HCT116 (cell line): ENCODE results near the gene RPTOR. TPM values are rescaled to one million over a fixed set of nuclear protein-coding genes. Genes with fewer than 3 reads are reported as not detected.
A peak's percentile ranks its signal among the peaks of the same experiment; 100 is the strongest.

Experiments
- ATAC-seq: fragments of 200-7000 bp; cut with Tn5 transposase; 2 replicates; pipeline ENCODE4 v1.9.1; 2020; ENCODE audit warnings: mild to moderate bottlenecking, moderate library complexity
- BruUV-seq: library from RNA; stranded (reverse); fragments of 400-500 nt; replicated peaks from 2 replicates; lab custom pipeline; 2021; lab: Mats Ljungman, UMichigan
- CTCF ChIA-PET: fragments of 300-600 bp; sonication (Branson Sonifier 250); formaldehyde crosslinking; loops from one replicate; lab custom pipeline; 2021; ENCODE audit warnings: antibody characterized with exemption; lab: Charles Lee
- POLR2A ChIA-PET: fragments of 300-600, 350-600 bp; sonication (Branson Sonifier 250); formaldehyde crosslinking; loops from one replicate; lab custom pipeline; 2021; ENCODE audit warnings: antibody characterized with exemption; lab: Charles Lee
- RAD21 ChIA-PET, 2 experiments: fragments of 300-600 bp; sonication (Branson Sonifier 250); formaldehyde crosslinking; loops; one replicate each; lab custom pipeline; 2023; ENCODE audit warnings: low total read pairs in 2 of 2; ENCODE audit not compliant: uncharacterized antibody in 2 of 2, unreplicated experiment in 2 of 2, low non-redundant PET in 1 of 2; lab: Charles Lee
- DNase-seq: peaks from one replicate; pipeline ENCODE4 v3.0.0-alpha.2; 2010; ENCODE audit warnings: low read depth, low spot score
- H2AFZ ChIP-seq: fragments of 200-600 bp; shearing (Covaris generic), sonication (generic); 2 replicates; pipeline ENCODE4 v1.6.1; 2017; ENCODE audit warnings: low read depth, mixed run types, mixed read lengths, antibody characterized with exemption, low read length; ENCODE audit not compliant: poor library complexity, severe bottlenecking
- H3K27ac ChIP-seq: 2 replicates; pipeline ENCODE4 v1.5.1; 2012; ENCODE audit warnings: low read depth, low read length
- H3K27me3 ChIP-seq: fragments of 200-600 bp; sonication (generic); 2 replicates; pipeline ENCODE4 v1.6.1; 2016; ENCODE audit warnings: mixed run types, low read length, mixed read lengths; ENCODE audit not compliant: insufficient read depth
- H3K36me3 ChIP-seq, 2 experiments: fragments of 200-500 bp in 1 of 2; fragments of 200-600 bp in 1 of 2; sonication (Bioruptor generic) in 1 of 2; sonication (generic) in 1 of 2; 2 replicates each; pipeline versions ENCODE4 v1.5.1 to v1.6.1; 2014 to 2016; ENCODE audit warnings: low read length in 2 of 2, inconsistent platforms in 1 of 2, mixed read lengths in 1 of 2, mixed run types in 1 of 2; ENCODE audit not compliant: insufficient read depth in 2 of 2, control insufficient read depth in 1 of 2
- H3K4me1 ChIP-seq, 2 experiments: fragments of 200-600 bp in 1 of 2; sonication (generic) in 1 of 2; 2 replicates each; pipeline versions ENCODE4 v1.5.1 to v1.6.1; 2012 to 2017; ENCODE audit warnings: low read length in 2 of 2, inconsistent platforms in 1 of 2, mild to moderate bottlenecking in 1 of 2, mixed read lengths in 1 of 2, mixed run types in 1 of 2, moderate library complexity in 1 of 2; ENCODE audit not compliant: insufficient read depth in 2 of 2, control insufficient read depth in 1 of 2
- H3K4me2 ChIP-seq: fragments of 200-600 bp; sonication (generic); 2 replicates; pipeline ENCODE4 v1.6.1; 2017; ENCODE audit warnings: mixed run types, low read length, mixed read lengths
- H3K4me3 ChIP-seq, 2 experiments: fragments of 200-600 bp in 1 of 2; sonication (generic) in 1 of 2; replicated peaks in 1 of 2; 2 replicates each; pipeline ENCODE4 v1.5.1; 2011 to 2016; ENCODE audit warnings: low read length in 2 of 2, control low read depth in 1 of 2, low read depth in 1 of 2, mild to moderate bottlenecking in 1 of 2, mixed read lengths in 1 of 2, mixed run types in 1 of 2
- H3K79me2 ChIP-seq: fragments of 200-600 bp; sonication (generic); 2 replicates; pipeline ENCODE4 v1.6.1; 2017; ENCODE audit warnings: mild to moderate bottlenecking, mixed run types, low read length, moderate library complexity, mixed read lengths; ENCODE audit not compliant: insufficient read depth
- H3K9ac ChIP-seq: fragments of 200-600 bp; sonication (generic); 2 replicates; pipeline ENCODE4 v1.6.1; 2016; ENCODE audit warnings: low read length, mixed read lengths
- H3K9me2 ChIP-seq: fragments of 200-600 bp; sonication (generic), shearing (Covaris generic); 2 replicates; pipeline ENCODE4 v1.6.1; 2017; ENCODE audit warnings: mixed run types, mild to moderate bottlenecking, moderate library complexity; ENCODE audit not compliant: insufficient read depth
- H3K9me3 ChIP-seq, 2 experiments: fragments of 200-500 bp in 1 of 2; fragments of 200-600 bp in 1 of 2; sonication (Bioruptor generic) in 1 of 2; sonication (generic) in 1 of 2; 2 replicates each; pipeline ENCODE4 v1.6.1; 2014 to 2017; ENCODE audit warnings: low read length in 2 of 2, mixed read lengths in 2 of 2, inconsistent platforms in 1 of 2, low read depth in 1 of 2, mild to moderate bottlenecking in 1 of 2, mixed run types in 1 of 2, moderate library complexity in 1 of 2; ENCODE audit not compliant: control insufficient read depth in 1 of 2, insufficient read depth in 1 of 2
- H4K20me1 ChIP-seq: fragments of 200-600 bp; sonication (generic), shearing (Covaris generic); 2 replicates; pipeline ENCODE4 v1.6.1; 2017; ENCODE audit warnings: mixed run types, mild to moderate bottlenecking, moderate library complexity; ENCODE audit not compliant: insufficient read depth
- CEBPB ChIP-seq: IDR thresholded peaks from 2 replicates; pipeline ENCODE4 v1.6.1; 2012; ENCODE audit warnings: low read depth
- CTCF ChIP-seq, 3 experiments: fragments of 200-600 bp in 1 of 3; sonication (generic) in 1 of 3; IDR thresholded peaks in 2 of 3; conservative IDR thresholded peaks in 1 of 3; 2 replicates each; pipeline ENCODE4 v1.5.1; 2012 to 2017; ENCODE audit warnings: low read depth in 2 of 3, low read length in 2 of 3, antibody characterized with exemption in 1 of 3, borderline replicate concordance in 1 of 3, control low read depth in 1 of 3, mild to moderate bottlenecking in 1 of 3, mixed read lengths in 1 of 3, mixed run types in 1 of 3, moderate library complexity in 1 of 3; ENCODE audit not compliant: insufficient read depth in 1 of 3
- ELF1 ChIP-seq: IDR thresholded peaks from 2 replicates; pipeline ENCODE4 v1.6.1; 2012; ENCODE audit warnings: low read depth, borderline replicate concordance
- EZH2 ChIP-seq: fragments of 200-600 bp; sonication (generic); IDR thresholded peaks from 2 replicates; pipeline ENCODE4 v1.6.1; 2017; ENCODE audit warnings: antibody characterized with exemption, mixed run types
- EZH2phosphoT487 ChIP-seq: fragments of 200-600 bp; IDR thresholded peaks from 2 replicates; pipeline ENCODE4 v1.6.1; 2018; ENCODE audit warnings: antibody characterized with exemption, borderline replicate concordance
- FOSL1 ChIP-seq: IDR thresholded peaks from 2 replicates; pipeline ENCODE4 v1.6.1; 2012; ENCODE audit warnings: low read depth
- JUND ChIP-seq: IDR thresholded peaks from 2 replicates; pipeline ENCODE4 v1.6.1; 2012
- MAX ChIP-seq: IDR thresholded peaks from 2 replicates; pipeline ENCODE4 v1.6.1; 2012
- REST ChIP-seq: IDR thresholded peaks from 2 replicates; pipeline ENCODE4 v1.6.1; 2012; ENCODE audit warnings: low read depth
- SIN3A ChIP-seq: IDR thresholded peaks from 2 replicates; pipeline ENCODE4 v1.6.1; 2012; ENCODE audit warnings: low read depth
- SP1 ChIP-seq: IDR thresholded peaks from 2 replicates; pipeline ENCODE4 v1.6.1; 2012; ENCODE audit warnings: low read depth
- TCF7L2 ChIP-seq: IDR thresholded peaks from 2 replicates; pipeline ENCODE4 v1.7.0; 2011; ENCODE audit warnings: borderline replicate concordance, inconsistent platforms; ENCODE audit not compliant: insufficient read depth, insufficient read length; ENCODE audit errors: extremely low read depth
- YY1 ChIP-seq: IDR thresholded peaks from 2 replicates; pipeline ENCODE4 v1.6.1; 2011; ENCODE audit warnings: low read length, low read depth, moderate library complexity, mild to moderate bottlenecking; ENCODE audit not compliant: insufficient replicate concordance; ENCODE audit errors: extremely low read depth
- ZBTB33 ChIP-seq: IDR thresholded peaks from 2 replicates; pipeline ENCODE4 v1.6.1; 2011; ENCODE audit warnings: mild to moderate bottlenecking, low read length, moderate library complexity; ENCODE audit not compliant: insufficient replicate concordance; ENCODE audit errors: extremely low read depth
- ZFX ChIP-seq: fragments of 450-650 bp; IDR thresholded peaks from 2 replicates; pipeline ENCODE4 v1.6.1; 2017
- ZNF274 ChIP-seq: fragments of 200-500 bp; sonication (Bioruptor generic); IDR thresholded peaks from 2 replicates; pipeline ENCODE4 v1.6.1; 2014; ENCODE audit warnings: mild to moderate bottlenecking, low read depth, low read length, inconsistent platforms
- intact Hi-C: fragments of 100-400 bp; cut with micrococcal nuclease; formaldehyde crosslinking; loops from 2 replicates; pipeline ENCODE4 v1.10.0; 2022
- total RNA-seq: library from RNA; stranded (reverse); gene quantifications from one replicate; pipeline ENCODE4 v1.2.1, GENCODE V29; 2021; ENCODE audit not compliant: unreplicated experiment

The RPTOR gene
- total RNA-seq, 1 experiment from 2014 or later = 69.5 TPM

GRCh38 chr17:80857756-80858171 is 313.1 kb downstream of the RPTOR start:
- no peak for ATAC-seq
- H3K27ac ChIP-seq = peak overlapping the region; percentile 80; the same call in 1 of the 2 replicates
- H3K4me3 ChIP-seq = no peak overlapping the region
- H3K4me2 ChIP-seq = no peak overlapping the region
- DNase-seq = no peak
- ChIA-PET POLR2A (no interaction called here), RAD21 (interaction anchor here in 1 of 2 experiments (0.7 kb wide), 1 partner anchor 13 kb away, joined by 4 read pairs; no protein-coding TSS in a partner anchor), CTCF (no interaction called here)
- no peak overlapping the region for H2AFZ ChIP-seq
- H3K9me3 ChIP-seq = no peaks in the 10 kb centered on the region
- no peaks in the 10 kb centered on the region for H3K79me2 ChIP-seq
- H3K36me3 ChIP-seq = peaks cover 0 to 4% of the 10 kb centered on the region in 2 experiments; a peak in 1 of 4 replicates
- no peaks in the 10 kb centered on the region for H3K27me3 ChIP-seq
- H3K4me1 ChIP-seq = peaks cover 17 to 46% of the 10 kb centered on the region in 2 experiments
- intact Hi-C loops = loop anchor here (5.0 kb wide), 1 partner anchor 35 kb away; no protein-coding TSS in a partner anchor
- H3K9me2 ChIP-seq = no peaks in the 10 kb centered on the region
- H4K20me1 ChIP-seq = no peaks in the 10 kb centered on the region
- no TSS peak for BruUV-seq
- no peak for TF ChIP-seq EZH2
- no peak for TF ChIP-seq CTCF (IDR thresholded peaks at IDR 0.05 in 2 of 3, conservative IDR thresholded peaks at IDR 0.05 in 1 of 3; ENCODE audit: borderline replicate concordance in 1 of 3, insufficient read depth in 1 of 3, low read depth in 2 of 3, low read length in 2 of 3)
- no peak for TF ChIP-seq EZH2phosphoT487
- no peak for TF ChIP-seq ZFX
- TF ChIP-seq SIN3A = no peak
- TF ChIP-seq ZBTB33 = no peak
- no peak for TF ChIP-seq FOSL1
- TF ChIP-seq MAX = no peak
- TF ChIP-seq CEBPB = no peak
- no peak for TF ChIP-seq YY1
- TF ChIP-seq ELF1 = no peak
- no peak for TF ChIP-seq REST
- no peak for TF ChIP-seq JUND
- TF ChIP-seq TCF7L2 = no peak
- no peak for TF ChIP-seq SP1
- TF ChIP-seq ZNF274 = no peak
- H3K9ac ChIP-seq = 0 out of 2 replicates have a peak overlapping the region, but pooled peaks have one; percentile 65
